Activated CD4-positive, alpha-beta T cell treated with anti-CD3 and anti-CD28 coated beads, Interleukin-2, amount 50 U/mL, for 16 hours (primary cell): ENCODE data around the gene PMEPA1.

Experiments
- DNase-seq: peaks from one replicate; pipeline ENCODE4 v3.0.0-alpha.2; 2020

PMEPA1 gene

GRCh38 chr20:57691699-57692098, 18.1 kb downstream of the PMEPA1 start:
- DNase-seq: no peak

GRCh38 chr20:57690525-57690924, 19.3 kb downstream of the PMEPA1 start:
- no peak for DNase-seq

DNA sequence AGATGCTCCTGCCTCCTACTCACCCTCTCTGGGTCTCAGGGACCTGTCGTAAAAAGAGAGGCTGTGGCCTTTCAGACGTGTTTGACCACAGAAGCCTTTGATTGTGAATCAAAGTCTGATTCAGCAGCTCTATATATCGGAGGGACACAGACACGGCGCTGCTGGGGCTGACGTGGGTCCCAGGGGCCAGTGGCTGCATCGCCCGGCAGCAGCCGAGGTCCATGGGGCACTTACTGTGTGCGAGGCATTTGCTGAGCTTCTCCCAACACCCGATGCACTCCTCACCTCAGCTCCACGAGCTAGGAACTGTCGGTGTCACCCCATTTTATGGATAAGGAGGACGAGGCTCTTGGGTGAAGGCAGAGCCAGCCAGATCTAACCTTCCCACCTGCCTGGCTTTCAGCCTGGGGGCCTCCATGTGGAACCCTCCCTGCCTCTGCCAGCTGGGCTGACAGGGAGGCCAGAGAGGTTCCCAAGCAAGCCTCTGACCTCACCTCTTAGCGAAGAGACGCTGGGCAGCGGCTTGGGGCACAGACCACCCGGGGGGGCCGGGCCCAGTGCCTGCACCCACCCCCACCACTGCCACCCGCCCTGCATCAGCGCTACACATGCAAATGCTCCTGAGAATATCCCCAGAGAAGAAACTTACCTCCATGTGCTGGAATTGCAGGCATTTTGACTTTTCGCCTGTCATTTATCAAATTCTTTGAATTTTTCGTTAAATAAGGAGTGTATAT, 19.9 kb downstream of the PMEPA1 start:
- no peak for DNase-seq

- DNase-seq: no peak
Measured at GRCh38 chr20:57688864-57689263, 21.0 kb downstream of the PMEPA1 start.

DNA sequence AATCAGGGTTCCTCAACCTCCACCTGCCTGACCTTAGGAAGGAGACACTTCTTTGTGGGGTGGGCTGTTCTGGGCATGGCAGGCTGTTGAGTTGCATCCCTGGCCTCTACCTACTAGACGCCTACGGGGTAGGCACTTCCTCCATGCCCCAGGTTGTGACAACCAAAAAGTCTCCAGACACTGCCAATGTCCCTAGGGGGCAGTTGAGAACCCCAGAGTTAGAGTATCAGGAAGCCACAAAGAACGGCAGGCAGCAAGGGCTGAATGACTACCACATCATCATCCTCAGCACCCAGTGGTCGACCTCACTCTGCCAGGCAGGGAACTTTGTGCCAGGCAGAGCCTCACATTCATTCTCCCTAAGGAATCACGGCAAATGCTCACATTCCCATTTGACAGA, 21.5 kb downstream of the PMEPA1 start:
- no peak for DNase-seq

- no peak for DNase-seq
Measured at GRCh38 chr20:57686931-57687652, 22.7 kb downstream of the PMEPA1 start.

- no peak for DNase-seq
Measured at GRCh38 chr20:57685146-57685758, 24.6 kb downstream of the PMEPA1 start.

GRCh38 chr20:57684808-57685140, 25.0 kb downstream of the PMEPA1 start:
- no peak for DNase-seq

DNA sequence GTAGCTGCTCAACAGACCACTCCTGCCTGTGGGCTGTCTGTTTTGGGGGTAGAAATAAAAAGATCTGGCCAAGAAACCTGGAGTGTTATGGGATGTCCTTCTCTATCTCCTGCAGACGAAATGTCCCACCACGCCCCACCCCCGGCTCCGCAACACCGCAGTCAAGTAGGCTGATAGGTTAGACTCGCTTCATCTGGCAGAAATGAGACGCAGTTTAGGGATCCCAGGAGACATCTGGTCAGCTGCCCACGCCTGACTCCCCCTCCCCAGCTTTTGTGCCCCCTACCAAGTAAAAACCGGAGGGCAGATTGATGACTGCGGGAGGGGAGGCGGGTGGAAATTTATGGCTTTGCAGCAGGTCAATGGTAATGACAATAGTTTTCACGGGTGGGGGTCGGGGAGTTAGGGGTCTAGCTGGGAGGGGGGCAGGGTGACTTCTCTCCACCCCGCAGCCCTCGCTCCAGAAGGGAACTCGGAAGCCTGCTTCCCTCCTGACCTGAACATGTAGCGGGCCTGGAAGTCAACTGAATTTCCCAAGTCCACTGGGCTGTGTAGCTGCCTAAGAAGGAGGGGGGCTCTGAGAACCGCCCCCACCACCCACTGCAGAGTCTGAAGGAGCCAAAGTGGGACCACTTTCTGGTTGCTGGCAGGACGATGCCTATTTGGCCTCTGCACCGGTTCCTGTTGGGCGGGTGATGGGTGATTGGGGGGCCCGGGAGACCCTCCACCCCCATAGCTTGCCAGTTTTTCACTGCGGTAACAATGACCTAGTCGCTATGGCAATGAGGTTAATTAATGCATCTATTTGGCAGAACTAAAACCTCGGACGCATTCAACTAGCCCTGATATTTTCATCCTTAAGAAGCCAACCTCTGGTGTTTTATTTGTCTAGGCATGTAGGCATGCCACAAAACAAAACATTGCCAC, 25.7 kb downstream of the PMEPA1 start:
- no peak for DNase-seq

DNA sequence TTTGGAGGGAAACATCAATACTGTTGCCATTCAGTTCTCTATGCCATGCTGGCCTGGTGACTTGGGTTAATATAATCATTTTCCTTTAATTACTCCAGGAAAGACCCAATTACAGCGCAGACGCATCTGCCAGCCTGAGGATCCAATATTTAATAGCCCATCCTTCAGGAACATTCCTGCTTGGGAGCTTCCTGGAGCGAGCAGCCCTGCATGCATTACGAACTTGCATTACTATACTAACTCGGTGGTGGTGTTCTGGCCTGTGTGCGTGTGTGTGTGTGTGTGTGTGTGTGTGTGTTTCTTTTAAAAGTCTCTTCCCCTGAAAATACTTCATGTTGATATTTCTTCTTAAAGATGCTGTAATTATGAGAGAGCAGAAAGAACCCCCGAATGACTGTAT, 26.5 kb downstream of the PMEPA1 start:
- no peak for DNase-seq

DNA sequence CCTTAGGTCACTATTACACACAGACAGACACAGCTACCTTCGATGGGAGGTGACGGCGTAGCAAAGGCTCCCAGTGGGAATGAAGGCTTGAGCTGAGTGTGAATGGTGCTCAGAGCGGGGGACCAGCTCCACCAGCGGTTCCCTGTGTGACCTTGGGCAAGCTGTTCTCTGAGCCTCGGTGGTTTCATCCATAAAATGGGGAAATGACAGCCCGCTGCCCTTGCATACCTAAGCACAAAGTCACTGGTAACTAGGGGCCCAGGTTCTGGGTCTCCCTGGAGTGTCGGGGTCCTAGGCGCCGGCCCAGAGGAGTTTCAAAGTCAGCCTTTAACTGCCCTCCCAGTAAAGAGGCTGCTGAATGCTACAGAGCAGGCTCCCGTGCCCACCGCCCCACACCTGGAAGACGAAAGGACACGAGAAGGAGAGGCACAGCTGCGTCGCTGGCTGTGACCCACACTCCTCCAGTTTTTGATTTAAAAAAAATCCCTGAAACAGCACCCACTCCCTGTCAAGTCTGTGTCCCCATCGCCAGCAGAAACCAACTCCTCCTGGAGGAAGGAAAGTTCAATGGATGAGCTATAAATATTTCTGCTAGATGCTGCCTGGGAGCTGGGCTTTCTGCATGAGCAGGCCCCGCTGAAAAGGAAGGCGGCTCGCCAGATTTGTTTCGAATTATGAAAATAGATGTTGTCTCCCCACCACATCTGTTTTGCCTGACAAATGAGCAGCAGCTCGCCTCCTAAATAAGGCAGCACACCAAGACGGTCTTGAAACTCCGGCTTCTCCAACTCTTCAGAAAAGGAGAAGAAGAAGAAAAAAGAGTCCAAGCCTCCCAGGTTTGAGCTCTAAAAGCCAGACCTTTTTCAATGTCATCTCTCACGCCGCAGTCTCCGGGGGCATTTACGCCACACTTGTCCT, 27.4 kb downstream of the PMEPA1 start:
- no peak for DNase-seq

DNA sequence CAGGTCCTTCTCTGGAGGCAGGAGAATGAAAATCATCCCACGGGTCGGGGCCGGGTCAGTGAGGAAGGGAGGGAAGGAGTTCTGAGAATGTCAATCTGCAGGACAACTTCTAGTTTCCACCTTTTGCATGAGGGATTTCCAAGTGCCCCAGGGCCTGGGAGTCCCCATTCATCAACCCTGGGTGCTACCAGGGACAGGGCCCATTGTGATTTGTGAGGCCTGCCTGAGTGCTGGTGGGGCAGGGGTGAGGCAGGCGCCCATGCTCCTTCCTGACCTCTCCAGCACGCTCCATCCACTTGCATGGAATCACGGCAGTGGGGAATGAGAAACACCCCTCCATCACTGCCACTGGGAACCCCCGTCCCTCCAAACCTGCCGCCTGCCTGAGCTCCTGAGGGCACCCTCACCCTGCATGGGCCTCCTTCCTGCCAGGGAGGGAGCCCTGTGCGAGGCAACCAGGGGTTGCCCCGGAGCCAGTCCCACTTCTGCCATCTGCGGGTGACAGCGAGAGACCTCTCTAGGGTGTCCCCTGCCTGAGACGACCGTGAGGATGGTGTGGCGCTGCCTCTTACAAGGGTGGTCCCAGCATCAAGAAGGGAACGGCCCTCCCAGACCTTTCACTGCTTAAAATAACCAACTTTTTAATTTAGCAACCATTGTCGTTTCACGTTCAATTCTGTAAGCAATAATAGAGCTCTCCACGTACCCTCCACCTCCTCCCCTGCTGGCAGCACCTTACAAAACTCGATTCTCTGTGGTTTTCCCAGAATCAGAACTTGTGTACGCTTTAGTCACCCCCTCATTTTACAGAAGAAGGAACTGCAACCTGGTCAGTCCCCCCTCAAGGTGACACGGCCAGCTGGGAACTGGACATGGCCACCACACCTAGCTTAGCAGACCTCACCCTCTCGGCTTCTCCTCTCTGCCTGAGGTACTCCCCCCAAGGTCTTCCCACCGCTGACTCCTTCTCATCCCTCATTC, 28.6 kb downstream of the PMEPA1 start:
- no peak for DNase-seq

DNA sequence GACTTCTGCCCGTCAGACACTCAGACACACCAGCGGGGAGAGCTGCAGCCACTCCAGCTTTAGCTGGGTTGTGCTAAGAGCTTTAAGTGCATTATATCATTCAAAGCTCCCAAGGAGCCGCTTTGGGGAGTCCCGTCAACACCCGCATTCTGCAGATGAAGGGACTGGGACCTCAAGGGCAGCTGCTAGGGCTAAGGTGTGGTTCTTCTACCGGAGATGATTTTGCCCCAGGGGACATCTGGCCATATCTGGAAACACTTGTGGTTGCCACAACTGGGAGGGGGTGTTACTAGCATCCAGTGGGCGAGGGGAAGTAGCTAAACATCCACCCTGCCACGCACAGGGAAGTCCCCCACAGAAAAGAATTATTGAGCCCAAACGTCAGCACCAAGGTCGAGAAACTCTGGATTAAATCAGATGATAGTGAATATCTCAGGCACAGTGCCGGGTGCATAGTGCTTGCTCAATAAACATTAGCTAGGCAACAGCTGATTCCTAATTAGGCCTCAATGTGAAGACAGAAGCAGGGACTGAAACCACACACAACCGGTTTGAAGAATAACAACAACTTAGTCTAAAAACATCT, 29.6 kb downstream of the PMEPA1 start:
- DNase-seq: no peak

DNA sequence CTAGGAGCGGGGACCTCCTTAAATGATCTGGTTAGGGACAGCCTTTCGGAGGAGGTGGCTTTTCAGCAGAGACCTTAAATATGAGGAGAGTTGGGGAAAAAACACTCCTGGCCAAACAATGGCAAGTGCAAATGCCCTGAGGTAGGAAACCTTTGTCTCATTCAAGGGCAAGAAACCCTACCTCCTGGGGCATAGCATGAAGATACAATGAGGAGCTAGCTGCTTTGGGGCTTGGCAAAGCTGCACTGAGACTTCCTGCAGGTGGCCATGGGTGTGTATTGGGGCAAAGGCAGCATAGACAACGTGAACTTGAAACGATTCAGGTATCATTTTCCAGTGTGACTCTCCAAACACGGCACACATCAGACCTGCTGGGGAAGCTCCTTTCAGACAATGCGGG, 30.7 kb downstream of the PMEPA1 start:
- DNase-seq: no peak

DNA sequence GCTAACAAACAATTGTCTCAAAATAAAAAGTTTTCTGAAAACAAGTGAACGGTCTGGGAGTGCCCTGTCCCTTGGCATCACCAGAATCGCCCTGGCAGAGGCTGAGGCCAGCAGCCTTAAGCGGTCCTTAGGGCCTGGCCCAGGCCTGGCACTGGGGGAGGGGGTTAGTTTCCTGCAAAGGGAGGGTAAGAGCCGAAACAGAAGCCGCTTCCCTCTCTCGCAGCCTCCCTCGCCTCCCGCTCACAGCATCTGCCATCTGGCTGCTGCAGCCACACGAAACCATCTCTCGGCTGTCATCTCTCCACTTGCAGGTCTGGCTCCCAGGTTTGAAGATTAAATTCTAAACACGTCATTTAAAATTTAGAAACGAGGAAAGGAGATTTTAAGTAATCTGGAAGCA, 31.5 kb downstream of the PMEPA1 start:
- DNase-seq: no peak

DNA sequence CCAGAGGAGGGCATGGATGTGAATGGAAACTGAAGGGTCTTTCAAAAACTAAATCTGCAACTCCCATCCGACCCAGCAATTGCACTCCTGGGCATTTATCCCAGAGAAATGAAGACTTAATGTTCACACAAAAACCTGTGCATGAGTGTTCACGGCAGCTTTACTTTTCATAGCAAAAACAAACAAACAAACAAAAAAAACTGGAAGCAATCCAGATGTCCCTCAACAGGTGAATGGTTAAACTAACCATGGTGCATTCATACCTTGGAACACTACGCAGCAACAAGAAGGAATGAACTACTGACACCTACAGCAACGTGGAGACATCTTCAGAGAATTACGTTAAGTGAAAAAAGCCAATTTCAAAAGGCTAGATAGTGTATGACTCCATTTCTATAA, 32.2 kb downstream of the PMEPA1 start:
- DNase-seq: no peak

GRCh38 chr20:57676589-57677583, 32.9 kb downstream of the PMEPA1 start:
- no peak for DNase-seq

DNA sequence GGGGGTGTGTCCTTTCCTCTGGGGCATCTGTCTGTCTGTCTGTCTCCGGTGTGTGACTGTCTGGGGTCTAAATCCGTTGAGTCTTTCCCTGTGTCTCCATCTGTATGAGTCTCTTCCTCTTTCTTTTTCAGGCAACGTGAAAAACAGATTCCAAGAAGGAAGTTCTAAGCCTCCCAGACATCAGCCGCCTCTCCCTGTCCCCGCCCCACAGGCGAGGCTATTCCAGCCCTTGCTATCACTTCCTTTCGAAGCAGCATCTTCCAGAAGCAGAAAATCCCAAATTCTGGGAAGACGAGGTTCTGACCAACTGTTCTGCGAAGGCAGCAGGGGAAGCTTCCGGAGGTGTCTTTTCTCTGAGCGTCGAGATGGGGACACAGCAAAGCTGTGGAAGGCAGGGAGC, 34.0 kb downstream of the PMEPA1 start:
- DNase-seq: no peak

DNA sequence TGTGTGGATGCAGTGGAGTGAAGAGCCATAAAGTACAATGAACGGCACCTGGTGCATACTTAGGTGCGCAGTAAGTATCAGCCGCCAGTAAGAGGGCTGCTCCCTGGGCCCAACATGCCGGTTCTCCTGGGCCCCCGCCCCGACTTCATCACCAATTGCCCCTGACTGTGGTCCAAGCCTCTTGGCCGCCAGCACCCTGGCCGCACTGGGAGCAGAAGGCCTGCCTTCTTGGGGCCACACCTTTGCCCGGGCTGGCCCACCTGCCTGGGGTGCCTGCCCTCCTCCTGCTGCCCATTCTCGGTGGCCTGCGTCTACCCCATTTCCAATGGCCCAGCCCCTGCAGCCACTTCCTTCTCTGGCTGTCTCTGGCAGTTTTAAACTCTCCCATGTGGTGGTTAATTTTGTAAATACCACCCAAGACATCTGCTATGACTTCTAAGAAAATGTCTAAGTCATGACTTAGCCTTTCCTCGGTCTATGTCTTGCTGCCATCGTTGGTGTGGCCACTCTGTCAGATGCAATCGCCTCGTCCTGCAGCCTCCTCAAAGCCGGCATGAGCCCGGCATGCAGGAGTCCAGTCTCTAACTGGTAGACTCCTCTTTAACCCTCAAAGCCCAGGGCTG, 36.8 kb downstream of the PMEPA1 start:
- DNase-seq: no peak
